ENCODE data around the gene TPX2. TPM values are rescaled to one million over a fixed set of nuclear protein-coding genes. Genes with fewer than 3 reads are reported as not detected.
"Not testable (repeated sequence)": the region's sequence is repeated elsewhere in the genome, so short reads cannot be mapped to it uniquely, and the experiment has no call there.

Gene TPX2
- total RNA-seq, 1 experiment from 2014 or later: 123 TPM

DNA sequence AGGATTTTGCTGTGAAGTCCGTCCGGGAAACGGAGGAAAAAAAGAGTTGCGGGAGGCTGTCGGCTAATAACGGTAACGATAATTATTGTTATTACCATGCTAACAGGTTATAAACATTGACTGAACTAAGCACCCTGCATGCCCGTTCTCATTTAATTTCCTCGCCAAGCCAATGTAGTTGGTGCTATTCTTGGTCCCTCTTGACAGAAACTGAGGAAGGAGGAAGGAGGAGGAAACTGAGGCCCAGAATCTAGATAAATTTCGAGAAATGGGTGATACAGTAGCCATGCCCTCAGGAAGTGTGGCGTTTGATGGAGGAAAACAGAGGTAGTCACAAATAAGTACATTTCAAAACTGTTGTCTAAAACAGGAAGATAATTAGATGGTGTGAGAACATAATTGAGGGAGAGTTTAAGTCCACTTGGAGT, 474 bp downstream of the TPX2 start:
- peak overlapping the region; percentile 90 for H3K4me3 ChIP-seq
- no peaks in the 10 kb centered on the region for H3K27me3 ChIP-seq
- no peaks in the 10 kb centered on the region; the same call in 1 of the 2 replicates for H3K9me3 ChIP-seq
- DNase-seq: no peak
- H3K36me3 ChIP-seq: peaks cover 31% of the 10 kb centered on the region

DNA sequence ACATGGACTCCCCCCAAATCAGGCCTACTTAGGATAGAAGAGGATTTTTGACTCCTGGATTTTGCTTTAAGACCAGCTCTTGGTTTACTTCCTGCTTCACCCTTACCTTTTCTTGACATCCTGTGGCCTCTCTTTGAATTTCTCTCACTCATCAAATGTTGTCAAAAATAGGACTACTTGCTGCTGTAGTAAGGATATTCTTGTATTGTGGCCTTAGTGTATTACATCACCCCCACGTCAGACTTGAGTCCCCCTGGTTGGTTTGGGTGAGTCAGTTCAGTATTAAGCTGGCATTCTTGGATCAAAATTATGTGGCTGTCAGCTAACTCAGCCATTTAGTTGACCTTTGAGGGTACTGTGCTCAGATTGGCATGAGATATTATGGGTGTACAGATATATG, 1.1 kb downstream of the TPX2 start:
- Histone ChIP-seq H3K27me3 (no peaks in the 10 kb centered on the region), H3K36me3 (peaks cover 37% of the 10 kb centered on the region), H3K9me3 (no peaks in the 10 kb centered on the region; the same call in 1 of the 2 replicates), H3K4me3 (peak overlapping the region; percentile 90)
- DNase-seq: no peak

DNA sequence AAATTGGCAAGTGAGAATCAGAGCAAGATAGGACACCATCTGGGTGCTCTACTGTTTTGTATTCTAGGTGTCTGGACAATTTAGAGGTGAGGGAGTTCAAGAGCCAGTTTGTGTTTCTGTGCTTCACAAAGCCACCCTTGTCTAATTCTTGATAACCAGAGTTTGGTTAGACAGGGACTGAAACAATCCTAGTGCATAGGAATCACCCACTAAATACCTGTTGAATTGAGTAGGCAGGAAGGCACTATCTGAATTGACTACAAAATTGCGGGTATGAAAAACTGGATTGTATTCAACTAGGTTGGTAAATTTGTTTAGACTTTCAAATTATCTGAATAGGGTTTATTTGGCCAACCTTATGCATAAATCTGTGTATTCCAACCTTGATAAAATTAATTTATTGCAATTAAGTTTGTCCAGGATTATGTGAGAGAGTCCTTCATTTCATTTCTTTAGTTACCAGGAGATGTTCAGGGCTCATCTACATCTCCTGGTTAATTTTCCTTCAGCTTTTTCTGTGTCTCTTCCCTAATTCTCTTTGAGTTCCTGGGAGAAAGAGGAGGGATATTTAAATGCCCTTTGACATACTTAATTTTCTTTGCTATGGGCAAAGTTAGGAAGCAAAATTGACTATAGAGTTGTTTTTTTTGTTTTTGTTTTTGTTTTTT, 1.7 kb downstream of the TPX2 start:
- no peaks in the 10 kb centered on the region; the same call in 1 of the 2 replicates for H3K9me3 ChIP-seq

DNA sequence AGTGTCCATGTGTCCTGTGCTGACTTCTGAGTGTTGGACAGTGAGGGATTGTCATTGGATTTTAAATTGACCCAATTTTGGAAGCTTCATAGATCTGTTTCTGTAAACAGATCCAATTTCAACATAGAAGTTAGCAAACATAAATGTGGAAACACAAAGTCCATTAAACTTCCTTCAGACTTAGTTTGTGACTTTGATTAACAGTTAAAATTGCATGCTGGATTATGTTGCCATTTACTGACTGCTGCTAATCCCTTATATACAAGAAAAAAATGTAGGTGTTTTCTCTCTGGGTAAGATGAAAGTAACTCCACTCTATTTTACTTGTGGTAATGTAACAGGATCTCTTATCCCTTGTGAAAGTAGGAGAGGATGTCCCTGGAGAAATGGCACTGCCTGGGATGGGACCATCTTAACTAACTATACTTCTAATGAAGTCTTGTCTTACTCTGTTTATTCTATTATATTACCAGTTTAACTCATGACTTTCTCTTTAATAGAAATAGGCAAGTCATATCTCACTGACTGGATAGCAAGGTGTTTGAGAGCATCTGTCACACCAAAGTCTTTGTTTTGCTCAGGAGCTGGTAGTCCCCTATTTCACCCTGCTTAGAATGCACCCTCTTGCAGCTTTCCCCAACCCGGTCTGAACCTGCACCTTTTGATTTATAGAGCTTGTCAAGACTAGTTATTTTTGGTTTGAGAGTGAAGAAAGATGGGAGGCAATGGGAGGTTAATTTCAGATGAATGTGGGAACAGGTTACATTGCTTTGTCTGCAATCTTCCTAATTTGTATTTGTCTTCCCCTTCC, 7.2 kb downstream of the TPX2 start:
- Histone ChIP-seq H3K4me3 (no peak overlapping the region), H3K9me3 (no peaks in the 10 kb centered on the region), H3K27me3 (no peaks in the 10 kb centered on the region), H3K36me3 (peaks cover 80% of the 10 kb centered on the region)
- no peak for DNase-seq

More for the DNA sequence above, 1.7 kb downstream of the TPX2 start:
- no peaks in the 10 kb centered on the region for H3K27me3 ChIP-seq
- DNase-seq: no peak
- peak overlapping the region; percentile 90 for H3K4me3 ChIP-seq
- H3K36me3 ChIP-seq: peaks cover 43% of the 10 kb centered on the region

DNA sequence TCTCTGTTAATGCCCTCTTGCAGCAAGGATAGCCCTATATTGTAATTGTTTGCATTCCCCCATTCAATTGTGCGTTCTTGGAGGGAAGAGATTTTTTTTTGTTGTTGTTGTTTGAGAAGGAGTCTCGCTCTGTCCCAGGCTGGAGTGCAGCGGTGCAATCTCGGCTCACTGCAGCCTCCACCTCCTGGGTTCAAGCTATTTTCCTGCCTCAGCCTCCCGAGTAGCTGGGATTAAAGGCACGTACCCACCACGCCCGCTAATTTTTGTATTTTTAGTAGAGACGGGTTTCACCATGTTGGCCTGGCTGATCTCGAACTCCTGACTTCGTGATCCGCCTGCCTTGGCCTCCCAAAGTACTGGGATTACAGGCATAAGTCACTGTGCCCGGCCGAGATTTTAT, 7.9 kb downstream of the TPX2 start:
- H3K4me3 ChIP-seq, H3K9me3 ChIP-seq, H3K27me3 ChIP-seq, DNase-seq: not testable (repeated sequence)
- H3K36me3 ChIP-seq: peaks cover 82% of the 10 kb centered on the region

DNA sequence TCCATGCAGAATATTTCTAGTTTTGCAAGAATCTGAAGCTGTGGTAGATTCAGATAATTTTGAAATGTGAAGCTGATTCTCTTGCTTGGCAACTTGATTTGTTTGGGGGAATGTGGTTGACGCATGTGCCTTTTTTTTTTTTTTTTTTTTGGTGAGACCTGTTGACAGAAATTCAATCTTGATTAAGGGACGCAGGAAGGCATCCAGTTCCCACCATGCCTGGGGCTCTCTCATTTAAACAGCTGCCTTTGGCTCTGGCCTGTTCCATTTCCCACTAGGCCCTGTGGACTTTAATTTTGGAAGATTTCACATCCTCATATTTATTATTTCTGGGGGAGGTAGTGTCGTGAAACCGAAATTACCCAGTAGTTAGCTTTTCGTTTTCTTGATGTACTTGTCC, 8.6 kb downstream of the TPX2 start:
- DNase-seq: no peak
- Histone ChIP-seq H3K27me3 (no peaks in the 10 kb centered on the region), H3K9me3 (no peaks in the 10 kb centered on the region), H3K36me3 (peaks cover 83% of the 10 kb centered on the region), H3K4me3 (no peak overlapping the region)

DNA sequence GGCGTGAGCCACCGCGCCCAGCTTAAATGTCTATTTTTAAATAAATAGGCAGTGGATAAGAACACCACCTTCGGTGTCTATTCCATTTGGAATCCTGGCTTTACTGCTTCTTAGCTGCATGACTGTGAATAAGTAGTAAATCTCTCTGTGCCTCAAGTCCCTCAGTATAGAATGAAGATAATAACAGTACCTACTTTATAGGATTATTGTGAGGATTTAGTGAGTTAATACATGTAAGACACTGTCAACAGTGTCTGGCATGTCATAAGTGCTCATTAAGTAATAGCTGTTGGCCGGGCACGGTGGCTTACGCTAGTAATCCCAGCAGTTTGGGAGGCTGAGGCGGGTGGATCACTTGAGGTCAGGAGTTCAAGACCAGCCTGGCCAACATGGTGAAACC, 10.1 kb downstream of the TPX2 start:
- no peaks in the 10 kb centered on the region for H3K9me3 ChIP-seq
- H3K36me3 ChIP-seq: peaks cover 80% of the 10 kb centered on the region
- no peak for DNase-seq
- H3K4me3 ChIP-seq: no peak overlapping the region
- H3K27me3 ChIP-seq: no peaks in the 10 kb centered on the region

DNA sequence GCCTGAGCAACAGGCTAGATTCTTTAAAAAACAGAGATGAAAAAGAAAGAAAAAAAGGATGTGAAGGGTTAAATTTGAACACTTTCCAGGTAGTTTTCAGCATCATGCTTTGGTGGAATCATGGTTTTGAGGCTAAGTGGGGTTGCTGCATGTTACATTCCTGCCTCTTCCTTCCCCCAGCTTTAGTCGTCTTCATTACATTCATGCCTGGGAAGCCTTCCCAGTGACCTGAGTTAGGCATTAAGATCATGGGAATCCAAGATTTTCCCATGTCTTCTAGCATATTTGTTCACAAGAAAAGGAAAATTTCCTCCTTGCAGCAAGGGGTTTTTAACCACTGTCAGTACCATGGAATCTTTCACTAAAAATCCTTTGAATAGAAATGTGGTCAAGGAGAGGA, 12.0 kb downstream of the TPX2 start:
- H3K27me3 ChIP-seq: no peaks in the 10 kb centered on the region
- H3K9me3 ChIP-seq: no peaks in the 10 kb centered on the region
- H3K4me3 ChIP-seq: no peak overlapping the region
- peaks cover 72% of the 10 kb centered on the region for H3K36me3 ChIP-seq
- DNase-seq: peak; percentile 17

DNA sequence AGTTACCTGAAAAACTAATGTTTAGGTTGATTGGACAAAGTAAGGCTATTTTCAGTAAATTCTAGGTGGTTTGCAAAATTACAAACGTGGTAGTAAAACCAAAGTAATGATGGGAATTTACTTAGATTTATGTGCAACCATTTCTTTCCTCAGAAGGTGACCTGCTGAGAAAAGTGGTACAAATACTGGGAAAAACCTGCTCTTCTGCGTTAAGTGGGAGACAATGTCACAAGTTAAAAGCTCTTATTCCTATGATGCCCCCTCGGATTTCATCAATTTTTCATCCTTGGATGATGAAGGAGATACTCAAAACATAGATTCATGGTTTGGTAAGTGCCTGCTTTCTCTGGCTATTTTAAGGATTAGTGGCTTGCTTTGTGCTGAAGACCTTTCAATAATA, 18.2 kb downstream of the TPX2 start:
- Histone ChIP-seq H3K36me3 (peaks cover 75% of the 10 kb centered on the region), H3K27me3 (no peaks in the 10 kb centered on the region), H3K9me3 (no peaks in the 10 kb centered on the region), H3K4me3 (no peak overlapping the region)
- DNase-seq: no peak

DNA sequence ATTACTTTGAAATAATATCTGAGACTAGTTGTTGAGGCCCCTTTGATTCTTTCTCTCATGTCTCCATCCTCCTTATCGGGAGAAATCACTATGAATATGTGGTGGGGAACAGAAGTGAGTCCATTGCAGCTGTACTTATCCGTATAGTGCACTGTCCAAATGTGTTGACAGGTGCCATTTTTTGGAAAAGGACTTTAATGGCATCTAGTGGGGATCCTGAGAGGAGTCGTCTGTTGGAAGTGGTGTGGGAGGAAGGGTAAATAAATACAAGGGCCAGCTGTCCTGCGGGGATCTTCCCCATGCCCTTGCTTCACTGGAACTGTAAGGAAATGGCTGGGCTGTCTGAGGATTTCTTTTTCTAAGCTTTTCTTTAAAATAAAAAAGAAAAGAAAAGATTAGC, 19.4 kb downstream of the TPX2 start:
- no peak for DNase-seq
- Histone ChIP-seq H3K36me3 (peaks cover 69% of the 10 kb centered on the region), H3K9me3 (no peaks in the 10 kb centered on the region), H3K27me3 (no peaks in the 10 kb centered on the region), H3K4me3 (no peak overlapping the region)

DNA sequence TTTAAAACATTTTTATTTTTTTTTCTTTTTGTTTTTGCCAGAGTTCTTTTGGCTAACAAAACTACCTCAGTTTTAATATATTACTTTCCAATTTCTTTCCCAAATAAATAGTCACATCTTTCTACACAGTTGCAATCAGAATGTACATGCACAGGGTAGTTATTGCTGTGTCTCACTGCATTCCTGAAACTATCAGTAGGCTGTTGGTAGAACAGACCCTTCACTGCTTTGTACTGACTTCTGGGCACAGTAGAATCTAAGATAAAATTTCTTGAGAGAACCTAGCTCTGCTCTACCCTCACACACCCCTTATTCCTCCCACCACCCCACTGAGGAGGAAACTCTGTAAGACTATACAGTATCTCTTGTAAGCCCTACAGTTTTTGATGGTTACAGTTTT, 19.9 kb downstream of the TPX2 start:
- peaks cover 70% of the 10 kb centered on the region for H3K36me3 ChIP-seq
- no peaks in the 10 kb centered on the region for H3K27me3 ChIP-seq
- H3K9me3 ChIP-seq: no peaks in the 10 kb centered on the region
- no peak overlapping the region for H3K4me3 ChIP-seq
- no peak for DNase-seq

DNA sequence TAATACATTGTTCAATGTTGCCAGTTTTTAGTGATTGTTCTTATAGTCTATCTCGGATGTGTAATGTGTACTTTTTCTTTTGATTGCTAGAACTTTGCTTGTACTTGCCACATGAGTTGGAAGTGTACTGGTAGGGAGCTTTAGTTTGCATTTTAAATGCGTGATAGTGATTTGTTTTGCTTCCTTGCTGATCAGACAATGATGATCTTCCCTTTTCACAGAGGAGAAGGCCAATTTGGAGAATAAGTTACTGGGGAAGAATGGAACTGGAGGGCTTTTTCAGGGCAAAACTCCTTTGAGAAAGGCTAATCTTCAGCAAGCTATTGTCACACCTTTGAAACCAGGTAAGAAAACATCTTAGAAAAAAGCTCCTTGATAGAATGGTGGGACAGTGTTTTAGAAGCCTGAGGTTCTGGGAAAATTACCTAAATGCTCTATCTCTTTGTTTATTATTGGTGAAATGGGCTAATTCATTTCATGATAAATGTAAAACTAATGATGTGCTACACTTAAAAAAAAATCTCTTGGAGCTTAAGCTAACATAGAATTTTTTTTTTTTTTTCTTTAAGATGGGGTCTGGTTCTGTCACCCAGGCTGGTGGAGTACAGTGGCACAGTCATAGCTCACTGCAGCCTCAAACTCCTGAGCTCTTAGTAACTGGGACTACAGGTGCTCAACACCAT, 20.9 kb downstream of the TPX2 start:
- Histone ChIP-seq H3K36me3 (peaks cover 75% of the 10 kb centered on the region), H3K4me3 (no peak overlapping the region), H3K27me3 (no peaks in the 10 kb centered on the region), H3K9me3 (no peaks in the 10 kb centered on the region)
- no peak for DNase-seq

DNA sequence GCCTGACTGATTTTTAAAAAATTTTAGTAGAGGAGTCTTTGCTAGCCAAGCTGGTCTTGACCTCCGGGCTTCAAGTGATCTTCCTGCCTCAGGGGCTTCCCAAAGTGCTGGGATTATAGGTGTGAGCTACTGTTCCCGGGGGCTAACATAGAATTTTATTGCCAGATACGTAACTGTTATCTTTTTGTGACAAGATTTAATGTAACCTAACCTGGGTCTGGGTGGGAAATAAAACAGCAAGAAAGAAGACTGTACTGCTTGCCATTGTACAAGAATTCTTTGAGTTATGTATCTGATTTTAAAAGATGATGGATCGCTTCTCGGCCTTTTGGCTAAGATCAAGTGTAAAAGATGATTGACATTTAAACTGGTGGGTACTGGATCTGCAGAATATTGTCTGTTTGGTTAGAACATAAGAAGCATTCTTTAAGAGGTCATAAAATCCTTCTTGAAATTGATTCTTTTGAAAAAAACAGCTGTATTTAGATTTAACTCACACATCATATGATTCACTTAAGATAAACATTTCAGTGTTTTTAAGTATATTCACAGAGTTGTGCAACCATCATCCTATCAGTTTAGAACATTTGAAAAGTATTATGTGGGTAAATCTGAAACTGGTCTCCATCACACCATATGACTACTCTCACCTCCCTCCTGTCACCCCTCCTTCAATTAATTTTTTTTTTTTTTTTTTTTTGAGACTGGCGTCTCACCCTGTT, 21.6 kb downstream of the TPX2 start:
- Histone ChIP-seq H3K27me3 (no peaks in the 10 kb centered on the region), H3K36me3 (peaks cover 78% of the 10 kb centered on the region), H3K9me3 (no peaks in the 10 kb centered on the region), H3K4me3 (no peak overlapping the region)
- DNase-seq: no peak

DNA sequence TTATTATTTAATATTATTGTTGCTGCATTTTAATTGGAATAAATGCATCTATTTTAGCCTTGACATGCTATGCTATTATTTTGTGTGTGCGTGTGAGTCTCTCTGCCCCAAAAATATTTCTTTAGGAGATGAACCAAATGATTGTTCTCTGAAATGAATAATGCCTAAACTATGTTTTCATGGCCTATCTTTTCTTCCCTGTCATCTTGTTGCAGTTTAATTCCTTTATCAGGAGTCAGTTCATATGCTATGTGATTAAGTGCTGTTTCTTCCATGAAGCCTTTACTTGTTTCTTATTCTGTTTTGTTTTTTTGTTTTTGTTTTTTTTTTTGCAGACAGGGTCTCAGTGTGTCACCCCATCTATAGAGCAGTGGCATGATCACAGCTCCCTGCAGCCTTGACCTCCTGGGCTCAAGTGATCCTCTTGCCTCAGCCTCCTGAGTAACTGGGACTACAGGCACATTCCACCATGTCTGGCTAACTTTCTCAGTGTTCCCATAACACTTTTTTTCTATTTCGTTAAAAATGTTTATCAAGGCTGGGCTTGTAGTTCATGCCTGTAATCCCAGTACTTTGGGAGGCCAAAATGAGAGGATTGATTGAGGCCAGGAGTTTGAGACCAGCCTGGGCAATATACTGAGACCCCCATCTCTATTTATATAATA, 25.7 kb downstream of the TPX2 start:
- Histone ChIP-seq H3K9me3 (no peaks in the 10 kb centered on the region), H3K4me3 (no peak overlapping the region), H3K36me3 (peaks cover 77% of the 10 kb centered on the region), H3K27me3 (no peaks in the 10 kb centered on the region)
- no peak for DNase-seq

DNA sequence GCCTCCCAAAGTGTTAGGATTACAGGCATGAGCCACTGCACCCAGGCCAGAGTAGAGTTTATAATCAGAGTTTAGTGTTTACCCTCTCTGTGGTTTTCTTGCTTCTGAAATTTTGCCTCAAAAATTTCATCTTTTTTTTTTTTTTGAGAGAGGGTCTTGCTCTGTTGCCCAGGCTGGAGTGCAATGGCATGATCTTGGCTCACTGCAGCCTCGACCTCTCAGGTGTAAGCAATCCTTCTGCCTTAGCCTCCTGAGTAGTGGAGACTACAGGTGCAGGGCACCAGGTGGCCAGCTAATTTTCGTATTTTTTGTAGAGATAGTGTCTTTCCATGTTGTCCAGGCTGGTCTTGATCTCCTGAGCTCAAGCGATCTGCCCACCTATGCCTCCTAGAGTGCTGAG, 28.7 kb downstream of the TPX2 start:
- H3K36me3 ChIP-seq: peaks cover 82% of the 10 kb centered on the region
- no peak overlapping the region for H3K4me3 ChIP-seq
- no peaks in the 10 kb centered on the region for H3K9me3 ChIP-seq
- H3K27me3 ChIP-seq: no peaks in the 10 kb centered on the region
- no peak for DNase-seq

DNA sequence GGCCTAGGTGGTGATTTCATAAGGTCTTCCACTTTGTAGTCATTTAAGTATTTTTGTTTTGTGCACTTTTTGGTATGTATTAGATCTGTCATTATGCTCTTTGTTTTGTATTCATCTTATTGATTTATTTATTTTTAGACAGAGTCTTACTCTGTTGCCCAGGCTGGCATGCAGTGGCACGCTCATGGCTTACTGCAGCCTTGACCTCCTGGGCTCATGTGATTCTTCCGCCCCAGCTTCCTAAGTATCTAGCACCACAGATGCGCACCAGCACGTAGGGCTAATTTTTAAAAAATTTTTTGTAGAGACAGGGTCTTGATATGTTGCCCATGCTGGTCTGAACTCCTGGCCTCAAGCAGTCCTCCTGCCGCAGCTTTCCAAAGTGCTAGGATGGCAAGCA, 30.6 kb downstream of the TPX2 start:
- peaks cover 79% of the 10 kb centered on the region for H3K36me3 ChIP-seq
- no peaks in the 10 kb centered on the region for H3K27me3 ChIP-seq
- no peaks in the 10 kb centered on the region for H3K9me3 ChIP-seq
- no peak overlapping the region for H3K4me3 ChIP-seq
- DNase-seq: no peak

Data from MG63 (cell line).